EL (cell line): ENCODE data around the gene TPGS1.

Experiments used
- DNase-seq: peaks from one replicate; pipeline ENCODE4 v3.0.0-alpha.2; 2016

TPGS1 gene

DNA sequence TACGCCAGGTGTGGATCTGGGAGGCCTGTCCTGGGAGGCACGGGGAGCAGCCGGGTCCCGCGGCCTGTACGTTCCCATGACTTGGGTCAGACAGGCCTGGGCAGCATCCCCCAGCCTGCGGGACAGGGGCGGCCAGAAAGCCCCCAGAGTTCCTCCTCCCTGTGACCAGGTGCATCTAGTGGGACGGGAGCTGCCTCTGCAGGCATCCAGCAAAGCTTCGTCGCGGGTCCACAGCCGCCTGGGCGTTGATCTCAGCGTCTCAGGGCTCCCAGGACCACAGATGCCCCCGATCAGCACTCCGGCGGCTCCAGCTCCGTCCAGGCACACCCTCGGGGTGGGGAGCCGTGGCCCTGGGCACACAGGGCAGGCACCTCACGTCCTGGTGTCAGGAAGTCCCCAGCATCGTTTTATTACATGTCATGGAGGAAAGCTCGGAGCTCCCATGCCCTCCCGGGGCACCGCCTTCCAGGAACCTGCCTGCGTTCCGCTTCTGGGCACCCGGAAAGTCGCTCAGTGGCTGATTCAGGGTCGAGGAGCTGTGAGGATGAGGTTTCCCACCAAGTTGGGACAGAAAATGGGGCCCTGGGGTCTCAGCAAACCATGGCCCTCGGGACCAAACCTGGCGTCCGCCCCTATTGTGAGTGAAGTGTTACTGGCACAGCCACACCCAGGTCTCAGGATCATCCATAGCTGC is 35.0 kb downstream of the TPGS1 start:
- no peak for DNase-seq

DNA sequence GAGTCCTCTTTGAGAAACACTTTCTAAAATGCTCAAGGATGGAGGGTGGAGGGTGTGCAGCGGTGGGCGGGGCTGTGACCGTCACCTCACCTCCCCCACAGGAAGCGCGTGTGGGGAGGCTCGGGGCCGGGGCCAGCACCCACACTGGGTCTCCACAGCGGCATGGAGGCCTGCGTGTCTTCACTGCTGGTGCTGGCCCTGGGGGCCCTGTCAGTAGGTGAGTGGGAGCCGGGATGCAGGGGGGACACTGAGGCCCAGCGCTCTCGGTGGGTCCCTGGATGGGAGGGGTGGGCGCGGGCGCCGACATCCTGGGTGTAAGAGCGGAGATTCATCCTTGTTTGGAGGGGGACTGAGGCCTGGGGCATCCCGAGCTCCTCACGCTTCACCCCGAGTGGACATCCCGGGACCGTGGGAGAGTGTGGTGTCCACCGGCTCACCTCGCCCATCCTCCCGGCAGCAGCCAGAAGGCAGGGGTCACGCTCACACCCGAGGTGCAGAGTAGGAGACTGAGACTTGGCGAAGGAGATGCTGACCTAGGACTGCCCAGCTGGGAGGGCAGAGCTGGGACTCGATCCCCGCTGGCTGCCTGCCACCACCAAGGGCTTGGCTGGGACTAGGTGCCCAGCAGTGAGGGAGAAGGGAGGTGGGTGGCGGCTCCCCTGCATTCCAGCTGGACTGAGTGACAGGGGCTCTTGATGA is 36.8 kb downstream of the TPGS1 start, which contains the start of gene GZMM:
GZMM (plus strand) TSS at position 144 of the 699 bp plus-strand sequence; CDS start at position 163, 19 bp downstream.
- DNase-seq, result no peak

DNA sequence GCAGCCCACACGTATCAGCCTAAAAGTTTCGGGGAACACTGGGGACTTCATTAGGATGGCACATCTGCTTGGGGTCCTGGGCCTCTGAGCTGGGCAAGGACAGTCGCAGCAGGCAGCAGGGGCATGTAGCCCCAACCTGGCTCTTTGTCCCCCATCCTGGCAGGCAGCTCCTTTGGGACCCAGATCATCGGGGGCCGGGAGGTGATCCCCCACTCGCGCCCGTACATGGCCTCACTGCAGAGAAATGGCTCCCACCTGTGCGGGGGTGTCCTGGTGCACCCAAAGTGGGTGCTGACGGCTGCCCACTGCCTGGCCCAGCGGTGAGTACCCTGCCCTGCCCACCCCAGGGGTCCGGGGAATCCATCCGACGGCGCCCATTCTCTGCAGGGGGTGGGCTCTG is 39.8 kb downstream of the TPGS1 start:
- no peak for DNase-seq

DNA sequence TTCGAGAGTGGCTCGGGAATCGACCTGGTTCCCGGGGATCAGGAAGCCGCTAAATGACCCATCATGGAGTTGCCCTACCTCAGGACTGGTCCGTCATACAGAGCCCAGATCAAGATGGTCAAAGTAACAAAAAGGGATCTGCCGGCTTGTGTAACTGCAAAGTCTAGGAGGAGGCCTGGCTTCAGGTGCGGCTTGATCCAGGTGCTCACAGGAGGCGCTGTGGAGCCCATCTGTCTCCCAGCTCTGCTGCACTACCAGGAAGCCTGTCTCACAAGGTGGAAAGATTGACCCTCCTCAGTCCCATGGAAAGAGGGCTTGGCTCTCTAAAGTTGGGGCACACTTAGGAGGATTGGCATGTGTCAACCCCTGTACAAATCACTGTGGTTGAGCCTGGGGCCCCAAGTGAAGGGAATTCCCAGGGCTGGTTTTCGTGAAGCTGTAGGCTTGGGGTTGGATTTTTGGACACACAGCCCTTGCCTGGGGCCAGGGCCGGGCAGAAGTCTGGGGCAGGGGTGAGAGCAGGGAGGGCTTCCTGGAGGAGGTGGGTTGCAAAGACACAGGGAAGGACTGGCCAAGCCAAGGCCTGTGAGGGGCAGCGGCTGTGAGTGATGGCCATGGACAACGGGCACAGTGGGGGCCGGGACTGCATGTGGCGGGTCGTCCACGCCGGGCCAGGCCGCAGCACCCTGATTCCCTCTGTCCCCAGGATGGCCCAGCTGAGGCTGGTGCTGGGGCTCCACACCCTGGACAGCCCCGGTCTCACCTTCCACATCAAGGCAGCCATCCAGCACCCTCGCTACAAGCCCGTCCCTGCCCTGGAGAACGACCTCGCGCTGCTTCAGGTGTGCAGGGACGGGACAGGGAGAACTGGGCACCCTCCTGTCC is 40.8 kb downstream of the TPGS1 start:
- no peak for DNase-seq

DNA sequence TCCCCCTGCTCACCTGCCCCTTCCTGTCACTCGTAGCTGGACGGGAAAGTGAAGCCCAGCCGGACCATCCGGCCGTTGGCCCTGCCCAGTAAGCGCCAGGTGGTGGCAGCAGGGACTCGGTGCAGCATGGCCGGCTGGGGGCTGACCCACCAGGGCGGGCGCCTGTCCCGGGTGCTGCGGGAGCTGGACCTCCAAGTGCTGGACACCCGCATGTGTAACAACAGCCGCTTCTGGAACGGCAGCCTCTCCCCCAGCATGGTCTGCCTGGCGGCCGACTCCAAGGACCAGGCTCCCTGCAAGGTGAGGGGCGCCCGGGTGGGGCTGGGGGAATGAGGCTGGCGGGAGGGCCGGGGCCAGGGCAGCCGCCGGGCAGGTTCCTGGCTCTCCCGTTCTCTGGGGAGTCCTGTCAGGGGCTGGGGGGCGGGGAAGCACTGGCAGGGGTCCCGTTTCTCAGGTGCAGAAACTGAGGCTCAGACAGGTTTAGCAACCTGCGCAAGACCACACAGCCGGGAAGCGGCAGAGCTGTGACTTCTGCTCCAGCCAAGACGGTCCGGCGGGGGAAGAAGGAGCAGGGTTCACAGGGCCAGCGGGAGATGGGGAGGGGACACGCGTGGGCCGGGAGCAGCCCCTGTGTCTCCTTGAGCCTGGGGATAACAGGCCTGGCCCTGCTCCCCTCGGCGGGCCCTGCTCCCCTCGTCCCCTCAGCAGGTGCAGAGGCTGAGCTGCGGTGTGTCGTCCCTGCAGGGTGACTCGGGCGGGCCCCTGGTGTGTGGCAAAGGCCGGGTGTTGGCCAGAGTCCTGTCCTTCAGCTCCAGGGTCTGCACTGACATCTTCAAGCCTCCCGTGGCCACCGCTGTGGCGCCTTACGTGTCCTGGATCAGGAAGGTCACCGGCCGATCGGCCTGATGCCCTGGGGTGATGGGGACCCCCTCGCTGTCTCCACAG is 41.9 kb downstream of the TPGS1 start:
- no peak for DNase-seq

DNA sequence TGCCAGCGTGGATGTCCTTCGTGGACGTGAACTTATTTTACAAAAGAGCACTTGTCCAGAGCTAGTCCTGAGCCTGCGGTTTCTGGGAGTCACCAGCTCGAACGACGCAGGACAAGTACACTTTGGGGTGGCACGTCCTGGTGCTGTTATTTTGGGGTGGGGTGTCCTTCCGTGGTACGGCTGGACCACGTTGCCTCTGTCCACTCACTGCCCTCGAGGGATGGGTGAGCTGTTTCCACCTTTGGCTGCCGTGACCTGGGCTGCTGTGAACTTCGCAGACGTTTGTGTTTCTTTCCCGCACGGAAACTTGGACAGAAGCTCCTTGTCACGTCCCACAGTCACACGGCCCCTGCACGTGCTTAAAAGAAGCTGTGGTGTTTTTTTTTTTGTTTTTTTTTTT is 47.5 kb downstream of the TPGS1 start:
- no peak for DNase-seq

DNA sequence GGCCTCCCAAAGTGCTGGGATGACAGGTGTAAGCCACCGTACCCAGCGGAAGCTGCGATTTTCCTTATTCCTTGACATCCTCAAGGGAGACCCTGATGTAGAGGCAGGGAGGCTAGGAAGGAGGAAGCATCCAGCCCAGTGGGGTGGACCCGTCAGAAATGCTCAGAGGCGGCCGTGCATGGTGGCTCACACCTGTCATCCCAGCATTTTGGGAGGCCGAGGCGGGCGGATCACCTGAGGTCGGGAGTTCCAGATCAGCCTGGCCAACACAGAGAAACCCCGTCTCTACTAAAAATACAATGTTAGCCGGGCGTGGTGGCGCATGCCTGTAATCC is 48.1 kb downstream of the TPGS1 start:
- no peak for DNase-seq

DNA sequence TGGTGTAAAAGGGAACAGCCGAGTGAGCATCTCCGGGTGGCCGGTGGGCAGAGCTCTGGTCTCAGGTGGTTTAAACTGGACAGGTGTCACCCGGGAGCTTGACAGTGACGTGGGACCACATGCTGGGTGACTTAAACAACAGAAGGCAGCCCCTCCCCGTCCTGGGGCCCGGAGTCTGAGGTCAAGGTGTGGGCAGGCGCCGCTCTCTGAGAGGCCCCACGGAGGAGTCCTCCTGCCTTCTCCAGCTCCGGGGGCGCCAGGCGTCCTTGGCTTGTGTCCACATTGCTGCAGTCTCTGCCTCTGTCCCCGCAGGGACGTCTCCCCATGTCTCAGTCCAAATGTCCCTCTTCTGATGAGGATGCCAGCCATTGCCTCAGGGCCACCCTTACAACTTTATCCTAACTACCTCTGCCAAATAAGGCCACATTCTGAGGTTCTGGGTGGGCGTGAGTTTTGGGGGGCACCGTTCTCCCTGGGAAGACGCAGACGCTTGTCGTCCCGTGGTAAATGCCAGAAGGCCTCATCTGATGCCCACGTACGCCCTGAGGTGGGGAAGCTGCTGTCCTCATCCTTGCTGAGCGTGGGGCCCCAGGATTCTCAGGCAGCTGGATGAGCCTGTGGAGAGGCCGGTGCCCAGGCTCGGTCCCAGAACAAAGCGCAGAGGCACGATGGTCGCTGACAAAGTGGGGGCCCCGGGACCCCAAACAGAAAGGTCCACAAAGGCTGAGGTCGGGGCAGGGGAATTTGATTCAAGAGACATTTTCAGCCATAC is 49.5 kb downstream of the TPGS1 start:
- DNase-seq, result no peak

DNA sequence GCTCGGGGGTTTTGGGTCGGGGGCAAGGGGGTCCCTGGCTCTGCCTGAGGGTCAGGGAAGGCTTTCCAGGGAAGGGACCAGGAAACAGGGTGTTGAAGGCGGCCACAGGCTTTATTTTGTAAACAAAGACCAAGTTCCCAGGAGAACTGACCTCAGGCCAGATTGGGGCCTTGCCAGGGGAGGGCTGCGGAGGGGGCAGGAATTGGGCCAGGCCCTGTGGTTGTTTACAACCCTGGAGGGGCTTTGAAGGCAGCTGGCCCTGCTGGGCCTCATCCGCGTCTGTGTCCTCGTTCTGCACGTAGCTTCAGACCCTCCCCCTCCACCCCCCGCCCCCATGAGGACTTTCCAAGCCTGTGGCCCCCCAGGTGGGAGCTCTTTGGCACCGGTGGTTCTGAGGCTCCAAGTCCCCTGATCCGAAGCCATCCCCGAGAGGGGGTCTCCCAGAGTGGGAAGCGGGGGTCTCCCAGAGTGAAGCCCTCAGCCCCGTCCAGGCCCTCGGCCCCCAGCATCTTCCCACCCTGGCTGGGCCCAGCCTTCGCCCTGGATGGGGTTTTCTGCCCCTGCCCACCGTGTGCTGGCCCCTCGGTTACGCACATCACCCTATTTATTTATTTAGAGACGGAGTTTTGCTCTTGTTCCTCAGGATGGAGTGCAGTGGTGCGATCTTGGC is 51.6 kb downstream of the TPGS1 start:
- DNase-seq, result no peak

DNA sequence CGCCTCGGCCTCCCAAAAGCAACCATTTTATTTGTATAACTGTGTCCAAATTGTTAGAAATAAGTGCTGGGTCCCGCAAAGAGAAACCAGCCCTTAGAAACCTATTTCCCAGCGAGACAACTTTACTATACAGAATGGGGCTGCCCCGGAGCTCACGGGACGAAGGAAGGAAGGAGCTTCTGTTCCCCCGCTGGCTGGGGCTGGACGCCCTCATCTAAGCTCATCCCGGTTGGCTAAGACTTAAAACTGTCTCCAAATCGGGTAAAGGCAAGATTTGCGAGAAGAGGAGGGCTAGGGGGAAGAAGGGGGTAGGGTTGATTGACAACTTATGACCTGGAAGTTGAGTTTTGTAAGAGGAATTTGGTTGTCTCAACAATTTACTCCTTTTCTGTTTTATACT is 52.8 kb downstream of the TPGS1 start:
- no peak for DNase-seq

DNA sequence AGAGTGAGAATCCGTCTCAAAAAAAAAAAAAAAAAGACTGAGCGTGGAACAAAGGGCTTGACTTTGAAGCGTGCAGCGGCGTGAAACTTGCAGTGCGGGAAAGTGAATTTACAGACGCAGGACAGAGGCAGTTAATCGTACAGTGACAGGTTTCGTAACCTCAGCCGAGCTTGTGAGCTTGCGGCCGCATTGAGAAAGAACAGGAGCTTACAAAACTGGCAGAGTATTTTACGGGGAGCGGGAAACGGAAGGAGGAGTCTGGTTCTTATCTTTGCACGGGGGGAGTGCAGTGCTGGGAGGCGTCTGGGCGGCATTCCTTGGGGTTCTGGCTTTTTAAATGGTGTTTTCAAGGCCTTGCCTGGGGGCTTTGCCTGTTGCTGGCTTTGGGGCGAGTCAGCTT is 59.1 kb downstream of the TPGS1 start:
- peak; percentile 71 for DNase-seq

DNA sequence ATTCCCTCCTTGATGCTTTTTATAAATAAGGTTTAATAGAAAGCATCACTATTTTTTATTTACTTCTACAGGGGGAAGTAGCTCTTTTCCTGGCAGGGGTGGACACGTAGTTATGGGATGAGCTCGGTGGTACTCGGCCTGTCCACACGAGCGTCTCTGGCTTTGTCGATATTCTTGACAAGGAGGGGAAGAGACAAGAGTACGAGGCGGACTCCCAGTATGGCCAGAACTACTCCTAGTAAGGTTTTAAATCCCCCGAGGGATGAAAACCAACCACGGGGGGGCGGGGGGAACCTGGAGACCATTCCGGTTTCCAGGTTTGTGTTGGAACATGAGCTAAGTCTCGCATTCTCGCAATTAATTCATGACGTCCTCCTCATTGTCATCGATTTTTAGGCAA is 59.5 kb downstream of the TPGS1 start:
- DNase-seq, result no peak

DNA sequence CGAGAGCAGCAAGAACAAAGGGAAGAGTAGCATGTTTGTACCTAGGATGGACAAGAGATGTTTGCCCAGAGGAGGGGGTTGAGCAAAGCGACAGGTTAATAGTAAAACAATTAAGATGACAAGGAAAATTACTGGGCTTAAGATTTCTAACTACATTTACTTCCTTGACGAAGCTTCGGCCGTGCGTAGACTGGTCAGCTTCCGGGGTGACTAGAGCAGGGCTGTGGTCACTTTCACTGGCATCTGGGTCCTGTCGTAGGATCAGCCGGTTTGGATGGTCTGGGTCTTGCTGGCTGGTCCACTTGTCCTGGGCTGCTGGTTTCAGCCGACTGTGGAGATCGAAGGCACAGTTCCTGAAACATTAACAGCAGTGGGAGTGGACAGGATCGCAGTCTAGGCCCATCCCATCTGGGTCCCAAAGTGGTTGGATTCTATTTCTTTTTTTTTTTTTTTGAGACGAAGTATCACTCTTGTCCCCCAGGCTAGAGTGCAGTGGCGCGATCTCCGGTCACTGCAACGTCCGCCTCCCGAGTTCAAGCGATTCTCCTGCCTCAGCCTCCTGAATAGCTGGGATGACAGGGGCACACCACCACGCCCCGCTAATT is 60.1 kb downstream of the TPGS1 start:
- no peak for DNase-seq
